ENCODE data around the gene BAZ2B. TPM values are rescaled to one million over a fixed set of nuclear protein-coding genes. Genes with fewer than 3 reads are reported as not detected.

The BAZ2B gene
- total and polyA plus RNA-seq, 2 experiments from 2014 or later = 51.7 to 62.9 TPM

GRCh38 chr2:159651884-159652283 lies 35.5 kb upstream of the BAZ2B start:
- H3K36me3 ChIP-seq (ENCODE audit: insufficient read depth) = no peaks in the 10 kb centered on the region
- H3K36me3 Mint-ChIP-seq (ENCODE audit: low read depth) = peaks cover 13% of the 10 kb centered on the region
- H3K4me1 Mint-ChIP-seq = peaks cover 6% of the 10 kb centered on the region; the same call in 2 of the 3 replicates
- no peak for DNase-seq (ENCODE audit: low spot score)
- no peak overlapping the region for H3K27ac Mint-ChIP-seq
- H3K27me3 Mint-ChIP-seq (ENCODE audit: insufficient read depth, low read depth, poor library complexity) = no peaks in the 10 kb centered on the region
- no peaks in the 10 kb centered on the region for H3K27me3 ChIP-seq (ENCODE audit: insufficient read depth)
- H3F3A ChIP-seq (replicated peaks; ENCODE audit: low read depth) = no peaks in the 10 kb centered on the region
- H4K20me1 ChIP-seq (replicated peaks; ENCODE audit: insufficient read depth) = no peaks in the 10 kb centered on the region
- H3K27ac ChIP-seq (ENCODE audit: low read depth) = no peak overlapping the region
- ATAC-seq = no peak
- no peaks in the 10 kb centered on the region for H3K9me2 ChIP-seq (ENCODE audit: insufficient read depth)
- no peak overlapping the region for H3K4me3 ChIP-seq
- no peak overlapping the region for H2AFZ ChIP-seq
- peaks cover 15% of the 10 kb centered on the region for H3K9me3 Mint-ChIP-seq
- no peaks in the 10 kb centered on the region for H3K79me2 ChIP-seq (replicated peaks; ENCODE audit: insufficient read depth)
- no peak overlapping the region for H3K4me2 ChIP-seq
- peaks cover 5% of the 10 kb centered on the region; the same call in 1 of the 2 replicates for H3K4me1 ChIP-seq (ENCODE audit: insufficient read depth)
- no peak for TF ChIP-seq REST (IDR thresholded peaks at IDR 0.05; ENCODE audit: unreplicated experiment)
- TF ChIP-seq EZH2 (IDR thresholded peaks at IDR 0.05; ENCODE audit: low read depth, unreplicated experiment) = no peak
- no peak overlapping the region for H3K4me3 Mint-ChIP-seq

- H3K9me3 Mint-ChIP-seq = peaks cover 28% of the 10 kb centered on the region
- H3K4me1 ChIP-seq (ENCODE audit: insufficient read depth) = no peaks in the 10 kb centered on the region
- TF ChIP-seq EZH2phosphoT487 (IDR thresholded peaks at IDR 0.05; ENCODE audit: unreplicated experiment) (no peak), CREB1 (CRISPR knock-in tag; IDR thresholded peaks at IDR 0.05; ENCODE audit: low read depth) (no peak), NANOG (IDR thresholded peaks at IDR 0.05; ENCODE audit: borderline replicate concordance) (no peak), JUNB (IDR thresholded peaks at IDR 0.05; ENCODE audit: unreplicated experiment) (no peak), STAT1 (IDR thresholded peaks at IDR 0.05; ENCODE audit: unreplicated experiment) (no peak), EZH2 (IDR thresholded peaks at IDR 0.05; ENCODE audit: low read depth, unreplicated experiment) (no peak), POLR2AphosphoS5 (IDR thresholded peaks at IDR 0.05; ENCODE audit: low read depth) (no peak), ZNF331 (CRISPR knock-in tag; IDR thresholded peaks at IDR 0.05; ENCODE audit: low read depth) (no peak), REST (IDR thresholded peaks at IDR 0.05; ENCODE audit: unreplicated experiment) (no peak)
Observed at GRCh38 chr2:159650574-159650973, 34.2 kb upstream of the BAZ2B start.

More at GRCh38 chr2:159650574-159650973, 34.2 kb upstream of the BAZ2B start:
- Mint-ChIP-seq H3K4me3 (no peak overlapping the region), H3K36me3 (ENCODE audit: low read depth) (peaks cover 23% of the 10 kb centered on the region), H3K4me1 (no peaks in the 10 kb centered on the region), H3K27me3 (ENCODE audit: insufficient read depth, low read depth, poor library complexity) (no peaks in the 10 kb centered on the region), H3K27ac (no peak overlapping the region)
- Histone ChIP-seq H3F3A (replicated peaks; ENCODE audit: low read depth) (no peaks in the 10 kb centered on the region), H3K9me2 (ENCODE audit: insufficient read depth) (no peaks in the 10 kb centered on the region), H3K27ac (ENCODE audit: low read depth) (no peak overlapping the region), H4K20me1 (replicated peaks; ENCODE audit: insufficient read depth) (no peaks in the 10 kb centered on the region), H2AFZ (no peak overlapping the region), H3K4me3 (no peak overlapping the region), H3K4me2 (no peak overlapping the region), H3K79me2 (replicated peaks; ENCODE audit: insufficient read depth) (no peaks in the 10 kb centered on the region), H3K27me3 (ENCODE audit: insufficient read depth) (no peaks in the 10 kb centered on the region), H3K36me3 (ENCODE audit: insufficient read depth) (no peaks in the 10 kb centered on the region)
- DNase-seq (ENCODE audit: low spot score) (no peak), ATAC-seq (no peak)

All from GM23338 (cell line).